ENCODE measurements around the gene LAMA2. TPM values are rescaled to one million over a fixed set of nuclear protein-coding genes. Genes with fewer than 3 reads are reported as not detected.

LAMA2 gene
- total RNA-seq, 1 donor from 2014 or later = 0.47 TPM

GRCh38 chr6:129016844-129017243, 133.9 kb downstream of the LAMA2 start:
- Mint-ChIP-seq H3K4me3 (no peak overlapping the region), H3K9me3 (peaks cover 3% of the 10 kb centered on the region), H3K4me1 (no peaks in the 10 kb centered on the region), H3K36me3 (ENCODE audit: low read depth) (no peaks in the 10 kb centered on the region), H3K27me3 (ENCODE audit: low read depth) (no peaks in the 10 kb centered on the region), H3K27ac (ENCODE audit: unreplicated experiment) (no peak overlapping the region)
- no peak for TF ChIP-seq CTCF (conservative IDR thresholded peaks at IDR 0.05)
- no peak for DNase-seq (ENCODE audit: low read depth, low spot score)

- H3K36me3 Mint-ChIP-seq (ENCODE audit: low read depth) = no peaks in the 10 kb centered on the region
- no peak overlapping the region for H3K4me3 Mint-ChIP-seq
Observed at GRCh38 chr6:129022011-129022553, 139.1 kb downstream of the LAMA2 start.

GRCh38 chr6:129026601-129027000, 143.7 kb downstream of the LAMA2 start:
- Mint-ChIP-seq H3K4me1 (no peaks in the 10 kb centered on the region), H3K4me3 (no peak overlapping the region), H3K27ac (ENCODE audit: unreplicated experiment) (no peak overlapping the region), H3K27me3 (ENCODE audit: low read depth) (no peaks in the 10 kb centered on the region), H3K9me3 (no peaks in the 10 kb centered on the region), H3K36me3 (ENCODE audit: low read depth) (no peaks in the 10 kb centered on the region)
- DNase-seq (ENCODE audit: low read depth, low spot score) = no peak
- TF ChIP-seq CTCF (conservative IDR thresholded peaks at IDR 0.05) = no peak

More at GRCh38 chr6:129022011-129022553, 139.1 kb downstream of the LAMA2 start:
- Mint-ChIP-seq H3K9me3 (peaks cover 3% of the 10 kb centered on the region), H3K27ac (ENCODE audit: unreplicated experiment) (no peak overlapping the region), H3K4me1 (no peaks in the 10 kb centered on the region), H3K27me3 (ENCODE audit: low read depth) (no peaks in the 10 kb centered on the region)
- no peak for TF ChIP-seq CTCF (conservative IDR thresholded peaks at IDR 0.05)
- no peak for DNase-seq (ENCODE audit: low read depth, low spot score)

GRCh38 chr6:129029778-129030177, 146.8 kb downstream of the LAMA2 start:
- H3K4me3 Mint-ChIP-seq = no peak overlapping the region
- no peaks in the 10 kb centered on the region for H3K9me3 Mint-ChIP-seq
- no peaks in the 10 kb centered on the region for H3K36me3 Mint-ChIP-seq (ENCODE audit: low read depth)
- TF ChIP-seq CTCF (conservative IDR thresholded peaks at IDR 0.05) = no peak
- H3K4me1 Mint-ChIP-seq = no peaks in the 10 kb centered on the region
- no peak overlapping the region for H3K27ac Mint-ChIP-seq (ENCODE audit: unreplicated experiment)
- H3K27me3 Mint-ChIP-seq (ENCODE audit: low read depth) = no peaks in the 10 kb centered on the region
- no peak for DNase-seq (ENCODE audit: low read depth, low spot score)

GRCh38 chr6:129030215-129030614, 147.3 kb downstream of the LAMA2 start:
- no peaks in the 10 kb centered on the region for H3K36me3 Mint-ChIP-seq (ENCODE audit: low read depth)

More at GRCh38 chr6:129030215-129030614, 147.3 kb downstream of the LAMA2 start:
- DNase-seq (ENCODE audit: low read depth, low spot score) = no peak
- H3K27me3 Mint-ChIP-seq (ENCODE audit: low read depth) = no peaks in the 10 kb centered on the region
- no peak overlapping the region for H3K4me3 Mint-ChIP-seq
- H3K4me1 Mint-ChIP-seq = no peaks in the 10 kb centered on the region
- TF ChIP-seq CTCF (conservative IDR thresholded peaks at IDR 0.05) = no peak
- H3K9me3 Mint-ChIP-seq = no peaks in the 10 kb centered on the region
- H3K27ac Mint-ChIP-seq (ENCODE audit: unreplicated experiment) = no peak overlapping the region
